ENCODE measurements around the gene DNAH14.
"Not testable (repeated sequence)": the region's sequence is repeated elsewhere in the genome, so short reads cannot be mapped to it uniquely, and the experiment has no call there.

DNAH14 gene

DNA sequence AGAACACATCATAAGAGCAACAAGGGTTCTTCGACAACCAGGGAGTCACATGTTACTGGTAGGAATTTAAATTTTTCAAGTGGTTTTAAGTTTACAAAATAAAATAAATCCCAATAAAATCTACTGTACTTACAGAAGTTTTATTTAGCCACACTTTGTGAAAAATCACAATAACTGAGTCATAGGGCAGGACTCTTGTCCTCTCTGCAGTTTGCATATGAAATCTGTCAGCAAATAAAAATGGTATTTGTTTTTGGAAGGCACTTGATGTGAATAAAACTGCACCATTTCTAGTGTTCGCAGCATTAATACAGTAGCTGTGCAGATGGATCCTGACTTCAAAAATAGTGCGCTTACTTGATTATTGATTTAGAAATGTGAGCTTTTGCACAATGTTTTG lies 348.0 kb downstream of the DNAH14 start:
- peak; percentile 58 for FAIRE-seq

DNA sequence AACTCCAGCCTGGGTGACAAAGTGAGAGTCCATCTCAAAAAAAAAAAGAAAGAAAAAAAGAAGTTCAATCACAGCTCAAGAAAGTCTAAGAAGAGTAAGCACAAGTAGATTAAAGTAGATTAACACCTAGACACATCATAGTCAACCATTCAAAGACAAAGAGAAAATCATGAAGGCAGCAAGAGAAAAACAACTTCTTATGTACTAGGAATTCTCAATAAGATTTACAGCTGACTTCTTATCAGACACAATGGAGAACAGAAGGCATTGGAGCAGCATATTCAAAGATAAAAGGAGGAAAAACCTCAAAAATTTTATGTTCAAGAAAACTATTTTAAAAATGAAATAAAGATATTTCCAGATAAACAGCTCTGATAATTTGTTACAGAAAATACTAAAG lies 351.1 kb downstream of the DNAH14 start:
- FAIRE-seq = no peak

DNA sequence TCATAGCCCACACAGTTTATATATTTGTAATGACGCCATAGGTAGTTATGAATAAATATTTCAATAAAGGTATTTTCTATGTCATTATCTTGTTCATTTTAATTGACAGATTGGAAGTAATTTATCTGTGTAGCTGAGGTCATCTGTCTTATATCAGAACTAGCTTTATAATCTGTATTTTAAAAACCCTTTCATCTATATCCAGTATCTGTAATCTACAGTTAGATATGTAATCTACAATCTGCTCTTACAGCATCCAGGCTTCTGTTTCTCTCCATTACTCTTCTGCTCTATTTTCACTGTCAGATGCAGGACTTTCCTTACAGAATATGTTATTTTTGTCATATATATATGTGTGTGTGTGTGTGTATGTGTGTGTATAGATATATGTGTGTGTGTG lies 360.8 kb downstream of the DNAH14 start:
- no peak for FAIRE-seq

DNA sequence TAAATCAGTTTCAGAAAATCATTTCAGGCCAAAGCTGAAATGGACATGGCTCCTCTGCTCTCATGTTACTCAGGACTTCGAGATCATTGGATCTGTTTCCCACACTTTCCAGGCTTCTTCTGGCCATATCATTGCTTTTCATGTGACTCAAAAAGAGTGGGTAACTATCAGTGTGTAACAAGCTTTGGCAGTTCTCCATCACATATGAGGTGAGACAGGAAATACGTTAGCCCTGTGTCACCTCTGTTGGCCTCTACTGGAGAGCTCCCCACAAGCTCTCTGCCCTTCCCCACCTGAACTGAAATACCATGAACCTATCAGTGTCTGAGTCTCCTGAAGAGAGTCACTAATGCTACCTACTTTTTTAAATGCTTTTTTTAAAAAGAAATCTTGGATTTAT lies 370.1 kb downstream of the DNAH14 start:
- no peak for FAIRE-seq

DNA sequence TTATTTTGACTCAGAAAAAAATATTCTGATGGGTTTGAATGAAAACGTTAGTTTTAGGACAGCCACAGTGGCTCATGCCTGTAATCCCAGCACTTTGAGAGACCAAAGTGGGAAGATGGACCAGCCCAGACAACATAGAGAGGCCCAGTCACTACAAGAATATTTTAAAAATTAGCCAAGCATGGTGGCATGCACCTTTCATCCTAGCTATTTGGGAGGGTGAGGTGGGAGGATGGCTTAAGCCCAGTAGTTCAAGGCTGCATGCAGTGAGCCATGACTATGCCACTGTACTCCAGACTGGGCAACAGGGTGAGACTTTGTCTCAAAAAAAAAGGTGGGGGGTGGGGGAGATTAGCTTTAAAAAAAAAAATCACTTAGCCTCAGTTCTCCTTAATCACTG lies 370.9 kb downstream of the DNAH14 start:
- FAIRE-seq = no peak

DNA sequence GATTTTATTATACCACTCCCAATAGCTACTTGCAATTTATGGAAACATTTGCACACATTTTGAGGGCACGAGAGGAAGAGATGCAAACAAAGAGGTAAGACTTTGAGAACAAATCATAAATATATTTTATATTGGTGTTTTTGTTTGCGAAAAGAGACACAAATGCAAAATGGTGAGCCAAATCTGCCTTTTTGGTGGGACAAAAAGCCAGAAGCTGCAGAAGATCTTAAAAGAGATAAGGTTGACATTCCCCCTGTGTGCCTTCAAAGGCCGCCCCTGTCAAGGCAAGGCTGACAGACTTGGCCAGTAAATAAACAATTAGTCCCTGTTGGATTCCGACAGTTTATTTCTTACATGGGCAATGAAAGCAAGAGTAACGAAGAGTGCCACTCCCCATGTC lies 375.5 kb downstream of the DNAH14 start:
- FAIRE-seq = no peak

DNA sequence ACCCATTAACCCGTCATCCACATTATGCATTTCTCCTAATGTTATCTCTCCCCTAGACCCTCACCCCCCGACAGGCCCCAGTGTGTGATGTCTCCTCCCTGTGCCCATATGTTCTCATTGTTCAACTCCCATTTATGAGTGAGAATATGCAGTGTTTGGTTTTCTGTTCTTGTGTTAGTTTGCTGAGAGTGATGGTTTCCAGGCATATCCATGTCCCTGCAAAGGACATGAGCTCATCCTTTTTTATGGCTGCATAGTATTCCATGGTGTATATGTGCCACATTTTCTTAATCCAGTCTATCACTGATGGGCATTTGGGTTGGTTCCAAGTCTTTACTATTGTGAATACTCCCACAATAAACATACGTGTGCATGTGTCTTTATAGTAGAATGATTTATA lies 381.1 kb downstream of the DNAH14 start:
- FAIRE-seq = not testable (repeated sequence)

DNA sequence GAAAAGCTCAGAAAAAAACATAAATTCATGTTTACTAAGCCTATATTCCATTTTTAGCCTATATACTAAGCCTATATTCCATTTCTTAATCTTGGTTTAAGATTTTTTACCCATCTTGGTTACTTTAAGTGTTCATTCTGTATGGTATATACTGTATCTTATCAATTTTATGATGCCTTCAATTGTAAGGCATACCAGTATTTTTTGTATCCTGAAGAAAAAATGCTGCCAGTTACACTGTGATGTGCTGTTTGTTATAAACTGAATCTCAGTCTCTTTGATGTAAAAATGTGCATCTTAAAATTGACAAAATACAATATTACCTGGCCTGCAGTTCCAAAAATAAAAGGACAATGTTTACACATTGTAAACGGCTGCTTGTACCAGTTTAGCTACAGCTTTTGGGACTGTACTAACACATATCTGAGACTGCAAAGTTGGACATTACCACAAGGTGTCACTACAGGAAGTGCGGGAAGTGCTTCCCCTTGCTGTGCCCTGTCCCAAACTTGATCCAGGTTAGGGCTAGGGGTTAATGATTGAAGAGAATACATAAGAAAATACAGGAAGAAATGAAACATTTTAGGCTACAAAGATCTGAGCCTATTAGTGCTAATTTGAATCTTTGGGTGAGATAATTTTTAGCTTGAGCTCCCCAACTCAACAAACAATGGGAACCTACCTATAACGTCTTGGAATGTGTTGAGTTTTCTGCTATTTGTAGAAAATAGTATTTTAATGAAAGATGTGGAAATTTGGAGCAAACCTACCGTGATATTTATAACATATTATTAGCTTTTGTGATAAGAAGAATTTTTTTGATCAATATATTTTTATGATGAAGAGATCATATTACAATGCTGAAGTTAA lies 389.5 kb downstream of the DNAH14 start:
- no peak for FAIRE-seq

DNA sequence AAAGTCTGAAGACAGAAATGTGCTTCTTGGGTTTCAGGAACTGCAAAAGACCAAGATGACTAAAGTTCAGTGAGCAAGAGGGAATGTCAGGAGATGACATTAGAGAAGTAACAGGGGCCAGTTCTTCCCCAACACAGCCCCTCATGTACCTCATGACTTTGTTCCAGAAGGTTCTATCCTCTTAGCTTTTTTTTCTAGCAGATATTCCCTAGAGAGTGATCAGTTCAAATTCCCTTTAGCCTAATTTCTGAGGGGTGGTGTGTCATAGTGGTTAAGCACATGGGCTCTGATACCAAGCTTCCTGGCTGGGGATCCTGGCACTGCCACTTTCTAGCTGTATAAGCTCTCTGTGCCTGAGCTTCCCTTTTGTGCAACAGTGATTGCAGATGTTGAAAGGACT lies 390.4 kb downstream of the DNAH14 start:
- FAIRE-seq = no peak

DNA sequence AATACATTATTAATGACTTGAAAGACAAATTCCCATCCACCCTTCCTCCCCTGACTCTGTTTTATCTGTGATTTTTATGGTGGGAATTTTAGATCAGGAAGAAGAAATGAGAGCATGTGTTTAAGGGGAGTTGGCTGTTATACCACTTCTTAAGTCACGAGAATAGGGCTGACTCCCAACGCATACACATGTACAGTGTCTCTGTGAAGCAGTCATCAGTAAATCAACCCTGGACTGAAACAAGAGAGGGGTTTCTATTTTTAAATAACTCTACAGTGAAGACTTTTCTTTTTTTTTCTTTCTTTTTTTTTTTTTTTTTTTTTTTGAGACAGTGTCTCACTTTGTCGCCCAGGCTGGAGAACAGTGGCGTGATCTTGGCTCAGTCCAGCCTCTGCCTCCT lies 392.3 kb downstream of the DNAH14 start:
- no peak for FAIRE-seq

DNA sequence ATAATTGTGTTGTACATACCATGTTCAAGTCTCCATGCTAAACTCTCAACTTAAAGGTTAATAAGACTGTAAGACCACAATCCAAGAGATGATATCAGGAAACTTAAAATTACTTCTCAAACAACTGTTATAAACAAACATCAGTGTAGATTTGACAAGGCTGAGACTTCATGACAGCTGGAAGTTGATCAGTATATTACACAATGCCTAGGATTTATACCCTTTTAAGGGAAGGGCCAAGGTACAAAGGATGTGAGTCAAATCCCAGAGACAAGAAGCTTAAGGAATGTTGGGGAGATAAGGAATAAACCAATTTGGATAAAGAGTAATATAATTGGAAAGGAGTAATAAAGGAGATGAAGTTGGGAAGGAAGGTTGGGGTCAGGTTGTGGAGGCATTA lies 399.6 kb downstream of the DNAH14 start:
- no peak for FAIRE-seq

DNA sequence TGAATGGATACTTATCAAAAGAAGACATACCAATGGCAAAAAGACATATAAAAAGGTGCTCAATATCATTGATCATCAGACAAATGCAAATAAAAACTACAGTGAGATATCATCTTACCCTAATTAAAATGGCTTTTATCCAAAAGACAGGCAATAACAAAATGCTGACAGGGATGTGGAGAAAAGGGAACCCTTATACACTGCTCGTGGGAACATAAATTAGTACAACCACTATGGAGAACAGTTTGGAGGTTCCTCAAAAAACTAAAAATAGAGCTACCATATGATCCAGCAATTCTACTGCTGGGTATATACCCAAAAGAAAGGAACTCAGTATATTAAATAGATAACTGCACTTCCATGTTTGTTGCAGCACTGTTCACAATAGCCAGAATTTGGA lies 400.5 kb downstream of the DNAH14 start:
- FAIRE-seq = not testable (repeated sequence)

DNA sequence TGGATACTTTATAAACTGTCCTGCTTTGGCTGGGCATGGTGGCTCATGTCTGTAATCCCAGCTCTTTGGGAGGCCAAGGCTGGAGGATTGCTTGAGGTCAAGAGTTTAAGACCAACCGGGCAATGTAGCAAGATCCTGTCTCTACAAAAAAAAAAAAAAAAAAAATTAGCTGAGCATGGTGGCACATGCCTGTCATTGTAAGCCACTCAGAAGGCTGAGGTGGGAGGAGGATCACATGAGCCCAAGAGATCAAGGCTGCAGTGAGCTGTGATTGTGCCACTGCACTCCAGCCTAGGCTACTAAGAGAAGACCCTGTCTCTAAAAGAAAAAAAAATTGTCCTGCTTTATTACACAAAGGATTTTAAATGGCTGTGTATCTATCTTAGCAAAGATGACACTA lies 403.2 kb downstream of the DNAH14 start:
- FAIRE-seq = no peak

DNA sequence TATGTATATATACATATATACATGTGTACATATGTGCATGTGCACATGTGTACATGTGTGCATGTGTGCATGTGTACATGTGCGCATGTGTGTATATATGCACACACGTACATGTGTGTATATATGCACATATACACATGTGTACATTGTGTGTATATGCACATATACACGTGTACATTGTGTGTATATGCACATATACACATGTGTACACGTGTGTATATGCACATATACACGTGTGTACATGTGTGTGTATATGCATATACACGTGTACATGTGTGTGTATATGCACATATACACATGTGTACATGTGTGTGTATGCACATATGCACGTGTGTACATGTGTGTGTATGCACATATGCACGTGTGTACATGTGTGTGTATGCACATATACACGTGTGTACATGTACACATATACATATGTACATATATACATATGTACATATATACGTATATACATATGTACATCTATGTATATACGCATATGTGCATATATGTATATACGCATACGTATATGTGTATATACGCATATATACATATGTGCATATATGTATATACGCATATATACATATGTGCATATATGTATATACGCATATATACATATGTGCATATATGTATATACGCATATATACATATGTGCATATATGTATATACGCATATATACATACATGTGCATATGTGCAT lies 405.8 kb downstream of the DNAH14 start:
- FAIRE-seq = peak; percentile 41

DNA sequence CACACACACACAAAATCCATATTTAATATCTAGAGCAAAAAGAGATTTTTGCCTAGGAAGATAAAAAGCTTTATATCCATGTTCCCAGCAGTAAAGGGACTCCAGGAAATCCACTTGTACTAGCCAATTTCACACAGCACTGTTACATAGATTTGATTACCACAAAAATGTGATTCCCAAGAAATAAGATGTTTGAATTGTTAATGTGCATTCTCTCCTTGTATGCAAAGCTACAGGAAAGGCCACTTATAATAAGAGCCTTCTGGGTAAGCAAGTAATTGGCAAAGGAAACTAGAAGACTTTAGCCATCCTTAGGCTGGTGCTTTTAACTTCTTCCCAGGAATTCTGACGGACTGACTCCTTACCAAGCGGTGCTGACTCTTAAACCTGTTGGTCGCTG lies 409.1 kb downstream of the DNAH14 start:
- FAIRE-seq = no peak

DNA sequence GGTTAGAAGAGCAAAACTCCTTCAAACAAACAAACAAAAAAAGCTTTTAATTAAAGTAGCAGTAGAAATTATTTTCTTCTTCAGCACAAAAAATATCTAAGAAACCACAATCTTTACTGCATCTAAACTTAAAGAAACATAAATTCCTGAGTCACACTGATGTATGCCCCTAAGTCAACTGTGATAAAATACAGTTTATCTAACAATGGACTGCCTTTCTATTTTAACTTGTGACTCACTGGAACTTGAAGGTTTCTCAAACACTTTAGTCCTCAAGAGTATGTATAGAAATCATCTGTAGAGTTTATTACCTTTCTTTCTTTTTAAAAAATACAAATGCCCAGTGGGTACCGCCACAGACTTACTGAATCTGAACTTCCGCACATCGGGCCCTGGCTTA lies 412.2 kb downstream of the DNAH14 start:
- FAIRE-seq = no peak

DNA sequence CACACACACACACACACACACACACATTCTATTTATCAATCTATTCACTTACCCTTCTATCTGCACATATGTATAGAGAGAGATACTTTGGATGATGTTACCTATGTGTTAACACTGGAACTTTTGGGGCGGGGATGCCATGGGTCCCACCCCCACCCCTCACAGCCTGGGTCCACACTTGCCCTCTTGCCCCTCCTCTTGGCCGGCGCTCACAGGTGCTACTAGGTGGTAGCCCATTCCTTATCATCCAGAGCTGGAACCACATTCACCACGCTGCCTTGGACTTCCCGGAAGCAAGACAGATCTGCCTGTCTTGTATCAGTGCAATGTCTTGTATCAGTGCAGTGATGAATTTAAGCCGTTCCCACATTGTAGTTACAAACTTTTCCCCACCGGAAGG lies 413.2 kb downstream of the DNAH14 start:
- no peak for FAIRE-seq

DNA sequence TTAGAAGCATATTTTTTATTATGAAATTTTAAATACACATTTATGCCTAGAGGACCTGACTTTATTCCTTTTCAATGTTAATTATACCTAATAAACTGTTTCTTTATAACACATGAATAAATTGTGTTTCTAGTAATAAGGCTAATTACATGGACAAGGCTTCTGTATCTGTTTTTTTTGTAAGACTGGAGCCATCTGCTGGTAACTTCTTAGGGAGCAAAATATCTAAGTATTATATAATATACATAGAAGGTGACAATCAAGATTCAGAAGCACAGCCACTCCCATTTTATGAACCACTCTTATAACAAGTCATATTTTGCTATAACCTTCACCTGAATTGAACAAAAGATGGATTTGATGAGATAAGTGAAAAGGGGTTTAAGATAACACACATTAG lies 414.1 kb downstream of the DNAH14 start:
- no peak for FAIRE-seq

DNA sequence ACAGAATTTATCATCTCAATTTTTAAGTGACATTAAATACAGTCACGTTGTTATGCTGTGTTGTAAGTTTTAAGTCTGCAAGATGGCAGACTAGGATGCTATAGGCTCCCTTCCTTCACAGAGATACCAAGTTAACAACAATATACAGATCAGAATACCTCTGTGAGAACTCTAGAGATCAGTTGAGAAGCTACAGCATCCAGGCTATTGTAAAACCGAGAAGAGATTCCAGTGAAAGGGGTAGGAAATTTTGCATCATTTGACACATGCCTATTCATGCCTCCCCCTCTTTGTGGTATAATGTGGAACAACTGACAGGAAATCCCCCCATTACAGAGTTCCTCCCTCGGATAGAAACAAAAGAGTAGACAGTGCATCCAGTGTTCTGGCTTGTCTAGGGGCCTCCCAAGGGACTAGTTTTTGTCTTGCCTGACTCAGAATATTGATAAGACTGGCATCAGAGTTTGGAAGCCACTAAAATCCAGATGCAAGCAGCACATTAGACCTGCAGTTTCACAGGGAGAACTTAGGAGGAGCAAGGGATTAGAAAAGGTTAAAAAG lies 417.7 kb downstream of the DNAH14 start:
- FAIRE-seq = no peak

DNA sequence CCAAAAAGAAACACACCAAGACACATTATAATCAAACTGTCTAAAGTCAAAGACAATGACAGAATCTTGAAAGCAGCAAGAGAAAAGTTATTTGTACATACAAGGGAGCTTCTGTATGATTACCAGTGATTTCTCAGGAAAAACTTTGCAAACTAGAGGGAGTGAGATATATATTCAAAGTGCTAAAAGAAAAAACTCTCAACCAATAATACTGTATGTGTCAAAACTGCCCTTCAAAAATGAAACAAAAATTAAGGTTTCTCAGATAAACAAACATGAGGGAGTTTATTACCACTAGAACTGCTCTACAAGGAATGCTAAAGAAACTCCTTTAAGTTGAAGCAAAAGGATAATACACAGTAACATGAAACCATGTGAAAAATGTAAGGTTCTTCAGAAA lies 418.9 kb downstream of the DNAH14 start:
- no peak for FAIRE-seq

DNA sequence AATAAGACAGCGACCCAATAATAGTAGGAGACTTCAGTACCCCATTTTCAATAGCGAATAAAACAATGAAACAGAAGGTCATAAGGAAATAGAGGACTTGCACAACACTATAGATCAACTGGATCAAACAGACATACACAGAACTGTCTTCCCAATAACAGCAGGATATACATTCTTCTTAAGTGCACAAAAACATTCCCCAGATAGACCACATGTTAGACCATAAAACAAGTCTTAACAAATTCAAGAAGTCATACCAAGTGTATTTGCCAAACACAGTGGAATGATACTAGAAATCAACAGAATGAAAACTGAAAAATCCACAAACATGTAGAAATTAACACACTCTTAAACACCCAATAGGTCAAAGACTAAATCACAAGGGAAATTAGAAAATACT lies 420.4 kb downstream of the DNAH14 start:
- no peak for FAIRE-seq

DNA sequence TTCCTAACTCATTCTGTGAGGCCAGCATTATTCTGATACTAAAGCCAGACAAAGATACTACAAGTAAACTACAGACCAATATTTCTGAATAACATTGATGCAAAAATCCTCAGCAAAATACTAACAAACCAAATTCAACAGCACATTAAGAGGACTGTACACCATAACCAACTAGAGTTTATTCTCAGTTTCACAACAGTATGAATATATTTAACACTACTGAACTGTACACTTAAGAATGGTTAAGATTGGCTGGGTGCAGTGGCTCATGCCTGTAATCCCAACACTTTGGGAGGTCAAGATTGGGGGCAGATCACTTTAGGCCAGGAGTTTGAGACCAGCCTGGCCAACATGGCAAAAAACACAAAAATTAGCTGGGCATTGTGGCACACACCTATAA lies 421.4 kb downstream of the DNAH14 start:
- FAIRE-seq = no peak

DNA sequence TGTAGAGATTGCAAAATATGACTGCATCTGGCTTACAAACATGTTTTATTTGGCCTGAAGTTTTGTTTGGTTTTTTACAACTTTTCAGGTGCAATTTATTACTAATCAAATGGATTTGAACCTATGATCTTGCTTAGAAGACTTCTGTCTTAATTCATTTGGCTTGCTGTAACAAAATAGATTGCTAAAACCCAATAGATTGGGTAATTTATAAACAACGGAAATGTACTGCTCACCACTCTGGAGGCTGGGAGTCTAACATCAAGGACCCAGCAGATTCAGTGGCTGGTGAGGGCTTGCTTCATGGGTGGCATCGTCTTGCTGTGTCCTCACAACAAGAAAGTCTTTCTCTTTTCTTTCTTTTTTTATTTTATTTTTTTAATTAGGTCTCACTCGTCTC lies 425.4 kb downstream of the DNAH14 start:
- no peak for FAIRE-seq

DNA sequence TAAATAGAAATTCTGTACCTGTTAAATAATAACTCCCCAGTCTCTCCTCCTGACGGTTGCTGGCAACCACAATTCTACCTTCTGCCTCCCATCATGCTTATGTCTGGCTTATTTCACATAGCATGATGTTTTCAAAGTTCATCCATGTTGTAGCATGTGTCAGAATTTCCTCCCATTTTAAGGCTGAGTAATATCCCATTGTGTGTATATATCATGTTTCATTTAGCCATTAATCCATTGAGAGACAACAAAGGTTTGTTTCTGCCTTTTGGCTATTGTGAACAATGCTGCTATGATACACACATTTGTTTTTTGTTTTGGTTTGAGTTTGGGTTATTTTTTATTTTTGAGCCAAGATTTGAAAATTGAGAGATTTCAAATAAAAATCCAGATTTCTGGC lies 426.4 kb downstream of the DNAH14 start:
- no peak for FAIRE-seq

Data from endometrium (tissue), 2 donors.